Esophagus muscularis mucosa (tissue), 4 donors: ENCODE measurements around the gene XRN1.

Experiments
- EP300 ChIP-seq: sonication (generic); formaldehyde crosslinking; IDR thresholded peaks from one replicate; pipeline ENCODE4 v1.6.1; 2017; ENCODE audit warnings: antibody characterized with exemption
- POLR2A ChIP-seq: fragments of 450-650 bp; IDR thresholded peaks from one replicate; pipeline ENCODE4 v1.6.1; 2017; ENCODE audit warnings: antibody characterized with exemption, moderate library complexity, mild to moderate bottlenecking, low read depth
- POLR2AphosphoS5 ChIP-seq, 2 donors: sonication (generic); formaldehyde crosslinking; IDR thresholded peaks; one replicate each; pipeline ENCODE4 v1.6.1; 2017; ENCODE audit warnings: antibody characterized with exemption in 2 of 2
- TF ChIP-seq, protein P1 (sequence below), 3 experiments: fragments of 200-600 bp in 2 of 3; fragments of 450-650 bp in 1 of 3; sonication (generic) in 2 of 3; IDR thresholded peaks; one replicate each; pipeline ENCODE4 v1.5.1; 2017 to 2019; ENCODE audit warnings: antibody characterized with exemption in 3 of 3, mild to moderate bottlenecking in 2 of 3, moderate library complexity in 1 of 3

DNA sequence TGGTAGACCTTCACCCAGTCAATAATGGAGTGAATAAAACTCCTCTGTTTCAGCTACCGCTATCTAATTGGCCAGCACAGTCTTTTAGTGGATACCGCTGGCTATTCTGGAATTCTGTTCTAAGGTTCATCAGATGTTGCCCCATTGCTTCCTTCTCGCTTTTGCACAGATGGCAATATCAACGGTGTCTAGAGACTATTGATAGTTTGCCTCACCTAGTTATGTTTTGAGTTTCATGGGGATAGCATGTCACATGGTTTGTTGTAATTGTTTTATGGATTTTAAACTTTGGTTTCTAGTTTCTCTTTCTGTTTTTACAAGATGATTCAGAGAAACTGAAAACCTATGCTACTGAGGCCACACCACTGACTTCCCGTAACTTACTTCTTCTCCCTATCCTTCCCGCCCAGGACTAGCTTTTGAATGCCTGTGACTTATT, 2.0 kb downstream of the XRN1 start:
- TF ChIP-seq, protein P1, sequence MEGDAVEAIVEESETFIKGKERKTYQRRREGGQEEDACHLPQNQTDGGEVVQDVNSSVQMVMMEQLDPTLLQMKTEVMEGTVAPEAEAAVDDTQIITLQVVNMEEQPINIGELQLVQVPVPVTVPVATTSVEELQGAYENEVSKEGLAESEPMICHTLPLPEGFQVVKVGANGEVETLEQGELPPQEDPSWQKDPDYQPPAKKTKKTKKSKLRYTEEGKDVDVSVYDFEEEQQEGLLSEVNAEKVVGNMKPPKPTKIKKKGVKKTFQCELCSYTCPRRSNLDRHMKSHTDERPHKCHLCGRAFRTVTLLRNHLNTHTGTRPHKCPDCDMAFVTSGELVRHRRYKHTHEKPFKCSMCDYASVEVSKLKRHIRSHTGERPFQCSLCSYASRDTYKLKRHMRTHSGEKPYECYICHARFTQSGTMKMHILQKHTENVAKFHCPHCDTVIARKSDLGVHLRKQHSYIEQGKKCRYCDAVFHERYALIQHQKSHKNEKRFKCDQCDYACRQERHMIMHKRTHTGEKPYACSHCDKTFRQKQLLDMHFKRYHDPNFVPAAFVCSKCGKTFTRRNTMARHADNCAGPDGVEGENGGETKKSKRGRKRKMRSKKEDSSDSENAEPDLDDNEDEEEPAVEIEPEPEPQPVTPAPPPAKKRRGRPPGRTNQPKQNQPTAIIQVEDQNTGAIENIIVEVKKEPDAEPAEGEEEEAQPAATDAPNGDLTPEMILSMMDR (IDR thresholded peaks at IDR 0.05): no peak
- TF ChIP-seq POLR2AphosphoS5 (IDR thresholded peaks at IDR 0.05) (no peak), EP300 (no peak), POLR2A (no peak)
